GM19193 (cell line): ENCODE results near the gene ARHGAP5.

Source experiments
- POLR2A ChIP-seq: IDR thresholded peaks from 4 replicates; pipeline ENCODE4 v1.6.1; 2011; ENCODE audit not compliant: insufficient read depth, insufficient read length; ENCODE audit errors: extremely low read depth

The ARHGAP5 gene

GRCh38 chr14:32085845-32086383 lies 8.8 kb downstream of the ARHGAP5 start:
- no peak for TF ChIP-seq POLR2A

DNA sequence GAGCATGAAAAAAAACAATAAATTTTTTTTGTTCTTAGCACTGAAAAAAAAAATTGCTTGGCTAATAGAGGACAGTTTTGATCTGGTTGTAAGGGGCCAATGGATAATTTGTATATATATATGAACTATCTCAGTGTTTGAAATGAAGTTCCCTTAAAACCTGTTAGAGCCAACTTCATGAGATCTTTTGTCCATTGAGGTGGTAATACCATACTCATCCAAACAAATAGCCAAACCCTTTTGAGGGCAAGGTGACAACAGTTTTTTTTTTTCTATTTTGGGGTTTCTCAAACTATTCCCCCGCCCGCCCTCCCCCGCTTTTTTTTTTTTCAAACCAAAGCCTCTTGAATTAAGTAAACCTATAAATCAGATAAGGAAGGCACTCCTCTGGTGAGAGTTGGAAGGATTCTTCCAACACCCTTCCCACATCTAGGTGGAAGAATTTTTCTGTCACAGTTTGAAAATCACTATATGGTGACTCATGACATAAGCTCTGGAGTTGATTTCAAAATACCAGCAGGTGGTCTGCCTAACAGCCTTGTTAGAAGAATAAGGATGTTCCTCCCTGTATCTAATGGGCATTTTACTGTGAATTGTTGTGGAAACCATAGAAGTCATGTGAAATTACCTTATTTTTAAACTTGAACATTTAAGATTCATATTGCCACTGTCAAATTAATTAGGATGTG lies 10.2 kb downstream of the ARHGAP5 start:
- TF ChIP-seq POLR2A, result no peak

- TF ChIP-seq POLR2A, result no peak
Measured at GRCh38 chr14:32087907-32088306, 10.8 kb downstream of the ARHGAP5 start.

GRCh38 chr14:32090686-32091085 lies 13.6 kb downstream of the ARHGAP5 start:
- TF ChIP-seq POLR2A, result no peak

- TF ChIP-seq POLR2A, result no peak
Measured at GRCh38 chr14:32099473-32099872, 22.4 kb downstream of the ARHGAP5 start.

DNA sequence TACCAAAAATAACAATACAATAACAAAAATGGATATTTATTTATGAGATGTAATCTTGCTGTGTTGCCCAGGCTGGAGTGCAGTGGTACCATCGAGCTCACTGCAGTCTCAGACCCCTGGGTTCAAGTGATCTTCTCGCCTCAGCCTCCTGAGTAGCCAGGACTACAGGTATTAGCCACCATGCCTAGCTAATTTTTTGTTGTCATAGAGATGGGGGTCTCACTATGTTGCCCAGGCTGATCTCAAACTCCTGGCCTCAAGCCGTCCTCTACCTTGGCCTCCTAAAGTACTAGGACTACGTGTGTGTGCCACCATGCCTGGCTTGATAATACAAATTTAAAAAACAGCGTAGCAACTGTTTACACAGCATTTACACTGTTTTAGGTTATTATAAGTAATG lies 23.1 kb downstream of the ARHGAP5 start:
- no peak for TF ChIP-seq POLR2A

DNA sequence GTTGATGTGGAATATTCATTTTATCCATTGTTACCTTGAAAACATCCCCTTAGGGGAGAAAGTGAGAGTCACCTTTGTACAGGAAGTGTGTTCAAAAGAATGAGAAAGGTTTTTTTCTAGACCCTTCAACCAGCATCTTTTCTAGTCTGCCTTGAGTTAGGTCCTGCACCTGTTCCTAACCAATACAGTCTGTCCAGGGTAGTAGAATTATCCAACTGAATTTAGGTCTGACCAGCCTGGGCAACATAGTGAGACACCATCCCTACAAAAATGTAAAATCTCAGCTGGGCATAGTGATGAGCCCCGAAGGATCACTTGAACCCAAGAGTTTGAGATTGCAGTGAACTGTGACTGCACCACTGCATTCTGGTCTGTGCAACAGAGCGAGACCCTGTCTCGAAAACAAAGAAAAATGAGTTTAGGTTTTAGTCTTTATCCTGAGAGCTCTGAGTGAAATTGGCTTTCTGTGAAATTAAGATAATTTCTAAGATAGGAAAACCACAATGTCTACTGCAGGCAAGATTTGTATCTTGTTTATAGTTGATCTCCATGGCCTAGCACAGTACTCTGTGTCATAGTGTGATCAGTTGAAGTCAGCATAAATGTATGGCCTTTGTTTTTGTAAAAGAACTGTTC lies 25.2 kb downstream of the ARHGAP5 start:
- TF ChIP-seq POLR2A, result no peak

DNA sequence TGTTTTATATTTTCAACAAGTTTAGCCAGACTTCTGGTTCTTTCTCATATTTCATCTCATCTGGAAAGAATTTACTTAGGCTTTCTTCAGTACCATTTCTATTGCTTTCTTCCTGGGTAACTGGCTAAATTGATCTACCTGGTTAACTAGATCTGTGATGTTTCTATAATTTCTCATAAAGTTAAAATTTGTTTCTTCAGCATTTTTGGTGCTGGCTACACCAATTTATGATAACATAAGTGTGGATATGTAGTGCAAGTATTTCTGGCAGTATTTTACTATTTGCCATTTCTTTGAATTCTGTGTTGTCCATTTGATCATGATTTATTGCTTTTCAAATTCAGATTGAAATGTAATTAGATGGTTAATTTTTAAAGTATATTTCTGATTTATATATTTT lies 25.9 kb downstream of the ARHGAP5 start:
- TF ChIP-seq POLR2A, result no peak

DNA sequence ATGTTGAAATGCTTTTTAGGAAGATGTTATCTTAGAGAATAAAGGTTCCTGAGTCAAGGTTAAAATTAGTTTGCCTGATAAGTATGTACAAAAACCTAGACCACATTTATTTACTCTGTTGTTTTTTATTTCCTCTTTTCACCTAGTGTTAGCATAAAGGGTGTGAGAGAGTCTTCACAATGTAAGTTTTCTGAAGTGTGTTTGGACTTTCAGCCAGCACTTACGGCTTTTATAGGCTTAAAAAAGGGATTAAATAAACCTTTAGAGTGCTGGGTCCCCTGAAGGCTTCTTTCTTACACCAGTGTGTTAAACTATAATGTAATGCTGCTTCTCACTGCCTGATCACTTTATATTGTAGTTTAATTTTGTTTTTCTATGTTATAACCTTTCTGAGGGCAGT lies 27.2 kb downstream of the ARHGAP5 start:
- TF ChIP-seq POLR2A, result no peak

DNA sequence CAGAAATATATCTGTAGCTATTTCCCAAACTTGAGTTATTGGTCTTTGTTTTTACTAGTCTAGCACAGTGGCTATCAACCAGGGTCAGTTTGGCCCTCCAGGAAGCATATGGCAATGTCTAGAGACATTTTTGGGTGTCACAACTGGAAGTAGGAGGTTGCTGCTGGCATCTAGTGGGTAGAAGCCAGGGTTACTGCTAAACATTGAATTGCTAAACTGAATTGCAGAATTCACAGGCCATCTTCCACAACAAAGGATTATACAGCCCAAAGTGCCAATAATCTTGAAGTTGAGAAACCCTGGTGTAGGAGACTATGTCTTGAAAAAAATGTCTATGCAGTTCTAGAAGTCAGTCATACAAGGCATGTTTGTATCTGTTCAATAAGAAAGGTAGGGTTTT lies 27.7 kb downstream of the ARHGAP5 start:
- no peak for TF ChIP-seq POLR2A

- TF ChIP-seq POLR2A, result no peak
Measured at GRCh38 chr14:32109676-32110547, 32.8 kb downstream of the ARHGAP5 start.

DNA sequence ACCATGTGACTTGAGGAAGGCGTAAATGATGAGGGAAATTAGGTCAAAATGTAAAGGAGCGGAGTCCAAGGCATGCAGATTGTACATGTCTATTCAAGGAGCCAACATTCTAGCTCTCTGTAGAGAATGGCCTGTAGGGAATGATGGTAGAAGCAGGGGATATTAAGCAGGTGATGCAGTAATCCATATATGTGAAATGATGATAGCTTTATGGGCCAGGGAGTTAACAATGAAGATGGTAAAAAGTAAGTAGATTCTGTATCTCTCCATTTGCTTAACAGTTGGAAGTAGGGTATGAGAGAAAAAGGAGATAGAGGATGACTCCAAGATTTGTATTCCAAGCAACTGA lies 33.4 kb downstream of the ARHGAP5 start:
- TF ChIP-seq POLR2A, result no peak

DNA sequence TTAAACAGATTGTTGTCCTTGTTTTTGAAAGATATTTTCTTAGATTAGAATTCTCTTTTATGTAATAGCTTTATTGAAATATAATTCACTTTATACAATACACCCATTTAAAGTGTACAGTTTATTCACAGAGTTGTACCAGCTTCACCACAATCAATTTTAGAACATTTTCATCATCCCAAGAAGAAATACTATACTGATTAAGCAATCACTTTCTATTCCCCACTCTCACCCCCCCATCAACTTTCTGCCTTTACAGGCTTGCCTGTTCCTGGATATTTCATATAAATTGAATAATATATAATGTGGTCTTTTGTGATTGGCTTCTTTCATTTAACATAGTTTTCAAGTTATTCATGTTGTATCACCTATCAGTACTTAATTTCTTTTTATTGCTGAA lies 44.4 kb downstream of the ARHGAP5 start:
- no peak for TF ChIP-seq POLR2A

DNA sequence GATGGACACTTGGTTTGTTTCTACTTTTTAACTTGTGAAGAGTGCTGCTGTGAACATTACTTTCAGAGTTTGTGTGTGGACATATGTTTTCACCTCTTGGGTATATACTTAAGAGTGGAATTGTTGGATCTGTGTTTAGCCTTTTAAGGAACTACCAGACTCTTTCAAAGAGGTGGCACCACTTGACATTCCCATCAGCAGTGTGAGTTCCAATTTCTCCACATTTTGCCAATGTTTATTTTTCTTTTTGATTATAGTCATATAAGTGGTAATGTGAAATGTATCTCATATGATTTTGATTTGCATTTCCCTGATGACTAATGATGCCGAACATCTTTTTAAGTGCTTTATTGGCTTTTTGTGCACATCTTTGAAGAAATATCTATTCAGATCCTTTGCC lies 44.8 kb downstream of the ARHGAP5 start:
- no peak for TF ChIP-seq POLR2A

GRCh38 chr14:32128703-32129102 lies 51.6 kb downstream of the ARHGAP5 start:
- no peak for TF ChIP-seq POLR2A
